ENCODE data around the gene PERCC1. TPM values are rescaled to one million over a fixed set of nuclear protein-coding genes. Genes with fewer than 3 reads are reported as not detected.

The PERCC1 gene
- total RNA-seq, 1 donor from 2014 or later = not detected

GRCh38 chr16:1471569-1472194 lies 40.8 kb downstream of the PERCC1 start:
- Histone ChIP-seq H3K4me1 (peaks cover 33% of the 10 kb centered on the region), H3K36me3 (no peaks in the 10 kb centered on the region), H3K4me3 (no peak overlapping the region), H3K27me3 (no peaks in the 10 kb centered on the region), H3K9me3 (no peaks in the 10 kb centered on the region), H3K27ac (no peak overlapping the region)
- no peak for DNase-seq (ENCODE audit: extremely low spot score in 2 of 2)
- intact Hi-C loops (cut with DNase I) = no loop called here
- TF ChIP-seq POLR2AphosphoS5 (IDR thresholded peaks at IDR 0.05; ENCODE audit: insufficient read depth in 1 of 2, low read depth in 1 of 2) (no peak), POLR2A (IDR thresholded peaks at IDR 0.05) (no peak), CTCF (IDR thresholded peaks at IDR 0.05) (no peak)

GRCh38 chr16:1472974-1473373 lies 42.1 kb downstream of the PERCC1 start:
- Histone ChIP-seq H3K4me3 (no peak overlapping the region), H3K27me3 (no peaks in the 10 kb centered on the region), H3K27ac (no peak overlapping the region), H3K36me3 (no peaks in the 10 kb centered on the region), H3K4me1 (peaks cover 33% of the 10 kb centered on the region), H3K9me3 (no peaks in the 10 kb centered on the region)
- intact Hi-C loops (cut with DNase I) = no loop called here
- no peak for DNase-seq (ENCODE audit: extremely low spot score in 2 of 2)
- TF ChIP-seq POLR2AphosphoS5 (IDR thresholded peaks at IDR 0.05; ENCODE audit: insufficient read depth in 1 of 2, low read depth in 1 of 2) (no peak), POLR2A (IDR thresholded peaks at IDR 0.05) (no peak), CTCF (IDR thresholded peaks at IDR 0.05) (no peak)

GRCh38 chr16:1474082-1474795 lies 43.4 kb downstream of the PERCC1 start:
- H3K27ac ChIP-seq = peak overlapping the region; percentile 93
- H3K27me3 ChIP-seq = no peaks in the 10 kb centered on the region
- no peaks in the 10 kb centered on the region for H3K9me3 ChIP-seq
- H3K4me3 ChIP-seq = peak overlapping the region; percentile 89 to 91
- no peak for TF ChIP-seq POLR2A (IDR thresholded peaks at IDR 0.05)
- TF ChIP-seq CTCF (IDR thresholded peaks at IDR 0.05) = no peak
- TF ChIP-seq POLR2AphosphoS5 (IDR thresholded peaks at IDR 0.05; ENCODE audit: insufficient read depth in 1 of 2, low read depth in 1 of 2) = no peak
- H3K36me3 ChIP-seq = no peaks in the 10 kb centered on the region
- DNase-seq (ENCODE audit: extremely low spot score in 2 of 2) = no peak
- intact Hi-C loops (cut with DNase I) = no loop called here
- H3K4me1 ChIP-seq = peaks cover 33% of the 10 kb centered on the region

GRCh38 chr16:1474796-1475551 lies 44.1 kb downstream of the PERCC1 start, which contains the start of gene CLCN7:
Gene CLCN7 (minus strand): TSS chr16:1475028. CDS start chr16:1474974, 54 bp downstream.
- peak within 1 kb of the TSS; percentile 93 for H3K27ac ChIP-seq
- H3K4me1 ChIP-seq = peaks cover 33% of the 10 kb centered on the region
- peak within 1 kb of the TSS; percentile 89 to 91 for H3K4me3 ChIP-seq
- intact Hi-C loops (cut with DNase I) = no loop called here
- TF ChIP-seq CTCF (IDR thresholded peaks at IDR 0.05) = no peak
- TF ChIP-seq POLR2A (IDR thresholded peaks at IDR 0.05) = peak; percentile 14 to 77
- TF ChIP-seq POLR2AphosphoS5 (IDR thresholded peaks at IDR 0.05; ENCODE audit: insufficient read depth in 1 of 2, low read depth in 1 of 2) = peak; percentile 66 to 83
- H3K9me3 ChIP-seq = no peaks in the 10 kb centered on the region
- no peaks in the 10 kb centered on the region for H3K36me3 ChIP-seq
- no peaks in the 10 kb centered on the region for H3K27me3 ChIP-seq
- DNase-seq (ENCODE audit: extremely low spot score in 2 of 2) = no peak

Measured in vagina (tissue), 2 donors.